ENCODE results near the gene MZF1.
A peak's percentile ranks its signal among the peaks of the same experiment; 100 is the strongest.

Gene MZF1

GRCh38 chr19:58555920-58556621 is 17.1 kb downstream of the MZF1 start:
- TF ChIP-seq CTCF (IDR thresholded peaks at IDR 0.05; ENCODE audit: extremely low read depth, missing control alignments) = no peak
- no peak for DNase-seq (ENCODE audit: low spot score)

- TF ChIP-seq CTCF (IDR thresholded peaks at IDR 0.05; ENCODE audit: extremely low read depth, missing control alignments) = no peak
- no peak for DNase-seq (ENCODE audit: low spot score)
Observed at GRCh38 chr19:58555369-58555885, 17.7 kb downstream of the MZF1 start.

- DNase-seq (ENCODE audit: low spot score) = peak; percentile 94
- no peak for TF ChIP-seq CTCF (IDR thresholded peaks at IDR 0.05; ENCODE audit: extremely low read depth, missing control alignments)
Observed at GRCh38 chr19:58554494-58555368, 18.4 kb downstream of the MZF1 start, which contains the start of gene CHMP2A. Gene CHMP2A, minus strand, starts transcription at chr19:58555105. Its CDS starts 893 bp downstream, at chr19:58554212.

- no peak for TF ChIP-seq CTCF (IDR thresholded peaks at IDR 0.05; ENCODE audit: extremely low read depth, missing control alignments)
- DNase-seq (ENCODE audit: low spot score) = no peak
Observed at GRCh38 chr19:58553799-58554493, 19.2 kb downstream of the MZF1 start.

GRCh38 chr19:58552655-58553054 is 20.5 kb downstream of the MZF1 start:
- TF ChIP-seq CTCF (IDR thresholded peaks at IDR 0.05; ENCODE audit: extremely low read depth, missing control alignments) = no peak
- no peak for DNase-seq (ENCODE audit: low spot score)

GRCh38 chr19:58551577-58552471 is 21.3 kb downstream of the MZF1 start:
- no peak for DNase-seq (ENCODE audit: low spot score)
- TF ChIP-seq CTCF (IDR thresholded peaks at IDR 0.05; ENCODE audit: extremely low read depth, missing control alignments) = no peak
